Neutrophil (primary cell): ENCODE results near the gene GRB10.

Experiments
- H3K27ac ChIP-seq: fragments of 200-600 bp; sonication (generic); 2 replicates; pipeline ENCODE4 v1.5.1; 2016; ENCODE audit warnings: mild to moderate bottlenecking, moderate library complexity
- H3K27me3 ChIP-seq: fragments of 200-600 bp; sonication (generic); 2 replicates; pipeline ENCODE4 v1.6.0; 2016; ENCODE audit warnings: mild to moderate bottlenecking
- H3K36me3 ChIP-seq: fragments of 200-600 bp; sonication (generic); 2 replicates; pipeline ENCODE4 v1.5.1; 2017
- H3K4me1 ChIP-seq, 2 experiments: fragments of 200-600 bp in 1 of 2; sonication (generic) in 1 of 2; 1 replicate in 1 of 2; 2 replicates in 1 of 2; pipeline versions ENCODE4 v1.5.1 to v1.6.1; 2013 to 2016; ENCODE audit warnings: low read depth in 1 of 2, low read length in 1 of 2, mild to moderate bottlenecking in 1 of 2, moderate library complexity in 1 of 2; ENCODE audit not compliant: control insufficient read depth in 1 of 2, insufficient read depth in 1 of 2
- H3K4me3 ChIP-seq, 2 experiments: fragments of 200-600 bp in 1 of 2; sonication (generic) in 1 of 2; 1 replicate in 1 of 2; 2 replicates in 1 of 2; pipeline ENCODE4 v1.5.1; 2013 to 2016; ENCODE audit warnings: low read depth in 1 of 2, low read length in 1 of 2, mild to moderate bottlenecking in 1 of 2, moderate library complexity in 1 of 2
- H3K9me3 ChIP-seq: fragments of 200-600 bp; sonication (generic); 2 replicates; pipeline ENCODE4 v1.5.1; 2016
- CTCF ChIP-seq: fragments of 200-600 bp; sonication (generic); IDR thresholded peaks from 2 replicates; pipeline ENCODE4 v1.5.1; 2016; ENCODE audit warnings: antibody characterized with exemption

GRB10 gene

GRCh38 chr7:50825465-50825864 lies 42.8 kb upstream of the GRB10 start:
- Histone ChIP-seq H3K27ac (no peak overlapping the region), H3K9me3 (no peaks in the 10 kb centered on the region), H3K4me3 (no peak overlapping the region), H3K36me3 (no peaks in the 10 kb centered on the region), H3K4me1 (no peaks in the 10 kb centered on the region), H3K27me3 (no peaks in the 10 kb centered on the region)
- TF ChIP-seq CTCF: no peak

- H3K9me3 ChIP-seq: no peaks in the 10 kb centered on the region
- H3K27ac ChIP-seq: no peak overlapping the region
- no peaks in the 10 kb centered on the region for H3K36me3 ChIP-seq
- H3K4me1 ChIP-seq: no peaks in the 10 kb centered on the region
- H3K27me3 ChIP-seq: no peaks in the 10 kb centered on the region
- no peak for TF ChIP-seq CTCF
- no peak overlapping the region for H3K4me3 ChIP-seq
These were observed 42.2 kb upstream of the GRB10 start for GRCh38 chr7:50824882-50825281.

- H3K4me3 ChIP-seq: no peak overlapping the region
- no peaks in the 10 kb centered on the region for H3K4me1 ChIP-seq
- H3K9me3 ChIP-seq: no peaks in the 10 kb centered on the region
- TF ChIP-seq CTCF: no peak
- no peaks in the 10 kb centered on the region for H3K27me3 ChIP-seq
- H3K27ac ChIP-seq: no peak overlapping the region
- no peaks in the 10 kb centered on the region for H3K36me3 ChIP-seq
These were observed 40.0 kb upstream of the GRB10 start for GRCh38 chr7:50822706-50823105.

GRCh38 chr7:50822110-50822509 lies 39.4 kb upstream of the GRB10 start:
- Histone ChIP-seq H3K27me3 (no peaks in the 10 kb centered on the region), H3K36me3 (no peaks in the 10 kb centered on the region), H3K4me1 (no peaks in the 10 kb centered on the region), H3K9me3 (no peaks in the 10 kb centered on the region), H3K4me3 (no peak overlapping the region), H3K27ac (no peak overlapping the region)
- no peak for TF ChIP-seq CTCF

GRCh38 chr7:50821457-50822008 lies 38.8 kb upstream of the GRB10 start:
- no peak for TF ChIP-seq CTCF
- Histone ChIP-seq H3K4me3 (no peak overlapping the region), H3K27me3 (no peaks in the 10 kb centered on the region), H3K4me1 (no peaks in the 10 kb centered on the region), H3K36me3 (no peaks in the 10 kb centered on the region), H3K27ac (no peak overlapping the region), H3K9me3 (no peaks in the 10 kb centered on the region)

- TF ChIP-seq CTCF: no peak
- Histone ChIP-seq H3K4me1 (no peaks in the 10 kb centered on the region), H3K27me3 (no peaks in the 10 kb centered on the region), H3K4me3 (no peak overlapping the region), H3K9me3 (no peaks in the 10 kb centered on the region), H3K27ac (no peak overlapping the region), H3K36me3 (no peaks in the 10 kb centered on the region)
These were observed 35.6 kb upstream of the GRB10 start for GRCh38 chr7:50818324-50818723.
